22Rv1 (cell line): Measurements from ENCODE around the gene ZC3H13.

Experiments
- ZFX ChIP-seq: fragments of 450-650 bp; IDR thresholded peaks from 2 replicates; pipeline ENCODE4 v1.6.1; 2017; ENCODE audit warnings: antibody characterized with exemption, borderline replicate concordance
- TF ChIP-seq, protein P1 (sequence below): fragments of 450-650 bp; IDR thresholded peaks from 2 replicates; pipeline ENCODE4 v1.5.1; 2017; ENCODE audit warnings: mild to moderate bottlenecking

DNA sequence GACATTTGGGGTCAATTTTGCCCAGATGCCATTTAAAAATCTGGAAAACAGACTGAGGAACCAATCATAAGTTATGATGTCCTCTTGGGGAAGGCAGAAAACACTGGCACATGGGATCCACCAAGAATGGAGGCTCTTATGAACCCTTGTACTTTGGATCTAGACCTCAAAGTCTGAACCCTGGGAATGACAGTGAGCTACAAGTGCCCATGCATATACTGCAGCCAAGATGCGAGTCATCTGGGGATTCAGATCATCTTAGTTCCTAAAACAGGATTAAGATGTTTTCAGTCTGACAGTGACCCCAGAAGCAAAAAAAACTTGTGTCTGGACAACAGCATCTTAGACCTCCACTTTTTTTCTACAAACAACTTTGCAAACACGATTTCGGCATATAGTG lies 100.8 kb downstream of the ZC3H13 start:
- TF ChIP-seq, protein P1, sequence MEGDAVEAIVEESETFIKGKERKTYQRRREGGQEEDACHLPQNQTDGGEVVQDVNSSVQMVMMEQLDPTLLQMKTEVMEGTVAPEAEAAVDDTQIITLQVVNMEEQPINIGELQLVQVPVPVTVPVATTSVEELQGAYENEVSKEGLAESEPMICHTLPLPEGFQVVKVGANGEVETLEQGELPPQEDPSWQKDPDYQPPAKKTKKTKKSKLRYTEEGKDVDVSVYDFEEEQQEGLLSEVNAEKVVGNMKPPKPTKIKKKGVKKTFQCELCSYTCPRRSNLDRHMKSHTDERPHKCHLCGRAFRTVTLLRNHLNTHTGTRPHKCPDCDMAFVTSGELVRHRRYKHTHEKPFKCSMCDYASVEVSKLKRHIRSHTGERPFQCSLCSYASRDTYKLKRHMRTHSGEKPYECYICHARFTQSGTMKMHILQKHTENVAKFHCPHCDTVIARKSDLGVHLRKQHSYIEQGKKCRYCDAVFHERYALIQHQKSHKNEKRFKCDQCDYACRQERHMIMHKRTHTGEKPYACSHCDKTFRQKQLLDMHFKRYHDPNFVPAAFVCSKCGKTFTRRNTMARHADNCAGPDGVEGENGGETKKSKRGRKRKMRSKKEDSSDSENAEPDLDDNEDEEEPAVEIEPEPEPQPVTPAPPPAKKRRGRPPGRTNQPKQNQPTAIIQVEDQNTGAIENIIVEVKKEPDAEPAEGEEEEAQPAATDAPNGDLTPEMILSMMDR, result no peak
- no peak for TF ChIP-seq ZFX
